Inferior parietal cortex (tissue), 1 donor: Measurements from ENCODE around the gene METTL24.
A peak's percentile ranks its signal among the peaks of the same experiment; 100 is the strongest.

Source experiments
- DNase-seq: peaks from one replicate; pipeline ENCODE4 v3.0.0-alpha.2; 2016; ENCODE audit errors: extremely low spot score

Gene METTL24

GRCh38 chr6:110337486-110337885 lies 20.7 kb downstream of the METTL24 start:
- no peak for DNase-seq

- no peak for DNase-seq
Measured at GRCh38 chr6:110334423-110335180, 23.5 kb downstream of the METTL24 start.

- no peak for DNase-seq
Measured at GRCh38 chr6:110332281-110332680, 25.9 kb downstream of the METTL24 start.

- DNase-seq = no peak
Measured at GRCh38 chr6:110331816-110332215, 26.3 kb downstream of the METTL24 start.

GRCh38 chr6:110331390-110331789 lies 26.8 kb downstream of the METTL24 start:
- no peak for DNase-seq

- DNase-seq = peak; percentile 45
Measured at GRCh38 chr6:110329714-110330436, 28.3 kb downstream of the METTL24 start.

GRCh38 chr6:110329348-110329713 lies 28.8 kb downstream of the METTL24 start:
- DNase-seq = no peak

GRCh38 chr6:110328259-110328658 lies 29.9 kb downstream of the METTL24 start:
- peak; percentile 67 for DNase-seq

- no peak for DNase-seq
Measured at GRCh38 chr6:110327391-110327790, 30.8 kb downstream of the METTL24 start.

GRCh38 chr6:110326609-110327008 lies 31.5 kb downstream of the METTL24 start:
- no peak for DNase-seq

- DNase-seq = no peak
Measured at GRCh38 chr6:110326057-110326456, 32.1 kb downstream of the METTL24 start.

- no peak for DNase-seq
Measured at GRCh38 chr6:110325197-110325596, 33.0 kb downstream of the METTL24 start.

- no peak for DNase-seq
Measured at GRCh38 chr6:110324548-110324947, 33.6 kb downstream of the METTL24 start.

- DNase-seq = no peak
Measured at GRCh38 chr6:110323258-110323657, 34.9 kb downstream of the METTL24 start.

GRCh38 chr6:110322874-110323242 lies 35.3 kb downstream of the METTL24 start:
- DNase-seq = no peak

GRCh38 chr6:110322151-110322873 lies 35.8 kb downstream of the METTL24 start:
- peak; percentile 41 for DNase-seq

- DNase-seq = no peak
Measured at GRCh38 chr6:110320307-110320706, 37.8 kb downstream of the METTL24 start.

- DNase-seq = no peak
Measured at GRCh38 chr6:110319843-110320242, 38.3 kb downstream of the METTL24 start.

GRCh38 chr6:110319381-110319780 lies 38.8 kb downstream of the METTL24 start:
- no peak for DNase-seq

GRCh38 chr6:110318971-110319370 lies 39.2 kb downstream of the METTL24 start:
- no peak for DNase-seq

GRCh38 chr6:110317646-110318045 lies 40.5 kb downstream of the METTL24 start:
- no peak for DNase-seq

GRCh38 chr6:110317189-110317588 lies 41.0 kb downstream of the METTL24 start:
- no peak for DNase-seq
